GM10847 (cell line): Measurements from ENCODE around the gene SRRM3.

ENCODE experiments used
- POLR2A ChIP-seq: IDR thresholded peaks from 2 replicates; pipeline ENCODE4 v1.6.1; 2011; ENCODE audit not compliant: insufficient read length; ENCODE audit errors: extremely low read depth

SRRM3 gene

DNA sequence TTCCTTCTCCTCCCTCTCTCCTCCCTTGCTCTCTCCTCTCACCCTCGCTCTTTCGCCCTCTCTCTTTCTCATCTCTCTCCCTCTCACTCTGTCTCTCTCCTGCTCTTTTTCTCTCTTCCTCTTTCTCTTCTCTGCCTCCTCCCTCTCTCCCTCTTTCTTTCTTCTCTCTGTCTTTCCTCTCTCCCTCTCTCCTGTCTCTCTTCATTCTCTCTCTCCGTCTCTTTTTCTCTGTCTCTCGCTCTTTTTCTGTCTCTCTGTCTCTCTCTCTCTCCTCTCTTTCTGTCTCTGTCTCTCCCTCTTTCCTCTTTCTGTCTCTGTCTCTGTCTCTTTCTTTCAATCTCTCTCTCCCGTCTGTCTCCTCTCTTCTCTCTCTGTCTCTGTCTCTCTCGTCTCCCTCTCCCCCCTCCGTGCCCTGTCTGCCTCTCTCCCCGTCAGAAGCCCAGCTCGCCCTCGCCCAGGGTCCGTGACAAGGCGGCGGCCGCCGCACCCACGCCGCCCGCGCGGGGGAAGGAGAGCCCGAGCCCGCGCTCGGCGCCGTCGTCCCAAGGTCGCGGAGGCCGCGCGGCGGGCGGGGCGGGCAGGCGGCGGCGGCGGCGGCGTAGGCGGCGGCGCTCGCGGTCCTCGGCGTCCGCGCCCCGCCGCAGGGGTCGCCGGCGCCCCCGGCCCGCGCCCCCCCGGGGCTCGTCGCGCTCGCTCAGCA is 79.5 kb downstream of the SRRM3 start:
- TF ChIP-seq POLR2A: no peak

- TF ChIP-seq POLR2A: no peak
These were observed 80.1 kb downstream of the SRRM3 start for GRCh38 chr7:76281706-76282343.

GRCh38 chr7:76282344-76283253 is 80.9 kb downstream of the SRRM3 start:
- TF ChIP-seq POLR2A: no peak

GRCh38 chr7:76283254-76284159 is 81.8 kb downstream of the SRRM3 start:
- no peak for TF ChIP-seq POLR2A

- no peak for TF ChIP-seq POLR2A
These were observed 84.1 kb downstream of the SRRM3 start for GRCh38 chr7:76285604-76286374.

DNA sequence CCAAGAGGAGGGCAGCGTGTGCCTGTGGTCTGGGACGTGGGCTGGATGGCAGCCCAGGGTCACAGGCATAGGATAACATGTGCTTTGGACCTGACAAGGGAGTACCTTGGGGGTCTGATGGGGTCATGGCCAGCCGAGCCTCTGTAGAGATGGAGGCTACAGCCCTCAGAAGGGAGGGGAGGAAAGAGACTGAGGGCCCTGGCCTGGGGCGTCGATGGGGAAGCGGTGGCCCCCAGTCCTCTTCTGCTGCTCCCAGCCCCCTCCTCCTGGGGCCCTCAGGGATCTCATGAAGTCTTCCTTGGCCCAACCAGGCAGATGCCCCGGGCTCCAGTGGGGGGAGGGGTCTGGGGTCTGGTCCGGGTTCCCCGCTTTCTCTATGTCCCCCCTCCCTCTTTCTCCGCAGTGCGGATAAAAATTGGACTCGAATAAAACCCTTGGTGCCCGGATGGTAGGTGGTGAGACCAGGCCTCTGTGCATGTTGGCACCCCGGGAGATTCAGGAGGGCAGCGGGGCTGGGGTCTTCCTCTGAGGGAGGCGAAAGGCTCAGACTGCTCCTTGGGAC is 85.2 kb downstream of the SRRM3 start:
- TF ChIP-seq POLR2A: no peak

- no peak for TF ChIP-seq POLR2A
These were observed 89.9 kb downstream of the SRRM3 start for GRCh38 chr7:76291351-76292212.

DNA sequence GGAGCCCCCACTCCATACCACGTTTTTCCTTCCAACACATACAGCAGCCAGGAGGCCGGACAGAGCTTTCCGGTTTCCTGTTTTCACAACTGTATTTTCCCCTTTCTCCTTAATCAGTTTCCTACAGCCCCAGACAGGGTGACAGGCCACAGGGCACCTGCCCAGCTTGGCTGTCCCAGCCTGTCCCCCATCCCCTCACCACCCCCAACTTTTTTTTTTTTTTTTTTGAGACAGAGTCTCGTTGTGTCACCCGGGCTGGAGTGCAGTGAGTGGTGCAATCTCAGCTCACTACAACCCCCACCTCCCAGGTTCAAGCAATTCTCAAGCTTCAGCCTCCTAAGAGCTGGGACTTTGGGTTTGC is 90.5 kb downstream of the SRRM3 start:
- no peak for TF ChIP-seq POLR2A

DNA sequence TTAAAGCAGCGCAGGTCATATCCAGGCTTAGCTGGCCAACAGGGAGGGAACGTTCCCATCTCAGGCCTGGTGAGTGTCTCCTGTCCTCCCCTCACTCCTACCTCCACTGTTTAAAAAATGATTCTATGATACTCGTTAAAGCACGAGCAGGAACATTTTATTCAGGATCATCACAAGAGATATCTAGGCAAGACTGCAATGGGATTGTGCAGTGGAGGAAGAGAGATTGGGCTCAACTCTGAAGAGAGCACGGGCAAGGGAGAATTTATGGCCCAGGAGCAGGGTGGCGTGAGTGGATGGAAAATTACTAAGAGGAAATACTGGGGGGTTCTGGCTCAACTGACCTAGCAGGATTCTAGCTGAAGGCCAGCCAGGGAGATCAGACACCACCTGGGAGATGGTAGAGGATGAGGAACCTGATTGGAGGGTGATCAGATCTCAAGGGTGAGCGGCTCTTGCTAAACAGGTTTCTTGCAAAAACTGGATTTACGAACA is 91.8 kb downstream of the SRRM3 start:
- TF ChIP-seq POLR2A: no peak

- no peak for TF ChIP-seq POLR2A
These were observed 92.8 kb downstream of the SRRM3 start for GRCh38 chr7:76294344-76295024.

GRCh38 chr7:76296743-76297740 is 95.3 kb downstream of the SRRM3 start:
- no peak for TF ChIP-seq POLR2A
